HepG2 (cell line): ENCODE data around the gene GPT2. TPM values are rescaled to one million over a fixed set of nuclear protein-coding genes. Genes with fewer than 3 reads are reported as not detected.
A peak's percentile ranks its signal among the peaks of the same experiment; 100 is the strongest.

ENCODE experiments used
- ARNTL ChIP-seq: sonication (generic); formaldehyde crosslinking; IDR thresholded peaks from 2 replicates; pipeline ENCODE4 v1.4.0; 2020; ENCODE audit warnings: mild to moderate bottlenecking, missing genetic modification reagents
- CC2D1A ChIP-seq: sonication (generic); formaldehyde crosslinking; IDR thresholded peaks from 2 replicates; pipeline ENCODE4 v1.8.1; 2023; ENCODE audit warnings: mild to moderate bottlenecking, missing genetic modification reagents
- CCDC6 ChIP-seq: sonication (generic); formaldehyde crosslinking; IDR thresholded peaks from 2 replicates; pipeline ENCODE4 v1.8.1; 2022; ENCODE audit warnings: mild to moderate bottlenecking, missing genetic modification reagents, moderate library complexity
- CREB3 ChIP-seq: sonication (generic); formaldehyde crosslinking; IDR thresholded peaks from 2 replicates; pipeline ENCODE4 v1.5.0; 2020; ENCODE audit warnings: missing genetic modification reagents
- GATAD1 ChIP-seq: IDR thresholded peaks from 2 replicates; pipeline ENCODE4 v1.6.1; 2016; ENCODE audit warnings: missing genetic modification reagents, missing compliant biosample characterization
- HMGXB4 ChIP-seq, 2 experiments: sonication (generic) in 1 of 2; formaldehyde crosslinking in 1 of 2; IDR thresholded peaks; 2 replicates each; pipeline versions ENCODE4 v1.4.0 to v1.6.1; 2018 to 2020; ENCODE audit warnings: missing genetic modification reagents in 2 of 2, borderline replicate concordance in 1 of 2, low read depth in 1 of 2, mild to moderate bottlenecking in 1 of 2, missing biosample characterization in 1 of 2
- LCORL ChIP-seq, 2 experiments: fragments of 450-650 bp in 1 of 2; sonication (generic) in 1 of 2; formaldehyde crosslinking in 1 of 2; IDR thresholded peaks; 2 replicates each; pipeline versions ENCODE4 v1.5.0 to v1.6.1; 2017 to 2020; ENCODE audit warnings: antibody characterized with exemption in 1 of 2, missing genetic modification reagents in 1 of 2
- NFIC ChIP-seq: IDR thresholded peaks from 2 replicates; pipeline ENCODE4 v1.6.1; 2012; ENCODE audit warnings: mild to moderate bottlenecking, low read length, inconsistent platforms
- NR2F6 ChIP-seq, 2 experiments: IDR thresholded peaks; 2 replicates each; pipeline ENCODE4 v1.6.1; 2016; ENCODE audit warnings: antibody characterized with exemption in 1 of 2, mild to moderate bottlenecking in 1 of 2
- PAWR ChIP-seq: sonication (generic); formaldehyde crosslinking; IDR thresholded peaks from 2 replicates; pipeline ENCODE4 v1.4.0; 2020; ENCODE audit warnings: missing genetic modification reagents, mild to moderate bottlenecking, borderline replicate concordance
- PBX2 ChIP-seq: IDR thresholded peaks from 2 replicates; pipeline ENCODE4 v1.6.1; 2016; ENCODE audit warnings: control low read depth
- PHB2 ChIP-seq: fragments of 450-650 bp; IDR thresholded peaks from 2 replicates; pipeline ENCODE4 v1.6.1; 2018; ENCODE audit not compliant: partially characterized antibody
- PRDM4 ChIP-seq: sonication (generic); formaldehyde crosslinking; IDR thresholded peaks from 2 replicates; pipeline ENCODE4 v1.9.0; 2021; ENCODE audit warnings: missing genetic modification reagents, borderline replicate concordance
- SAP130 ChIP-seq: IDR thresholded peaks from 2 replicates; pipeline ENCODE4 v1.6.1; 2016; ENCODE audit warnings: low read depth
- SP5 ChIP-seq: IDR thresholded peaks from 2 replicates; pipeline ENCODE4 v1.6.1; 2016; ENCODE audit warnings: low read depth, borderline replicate concordance
- ZBTB26 ChIP-seq: IDR thresholded peaks from 2 replicates; pipeline ENCODE4 v1.6.1; 2016; ENCODE audit warnings: missing compliant biosample characterization, missing genetic modification reagents, borderline replicate concordance
- ZBTB38 ChIP-seq: sonication (generic); formaldehyde crosslinking; IDR thresholded peaks from 2 replicates; pipeline ENCODE4 v1.5.1; 2020; ENCODE audit warnings: mild to moderate bottlenecking, missing genetic modification reagents
- ZBTB7A ChIP-seq: sonication (generic); formaldehyde crosslinking; IDR thresholded peaks from 2 replicates; pipeline ENCODE4 v1.8.0; 2022; ENCODE audit warnings: mild to moderate bottlenecking, missing genetic modification reagents
- ZBTB7B ChIP-seq: sonication (generic); formaldehyde crosslinking; IDR thresholded peaks from 2 replicates; pipeline ENCODE4 v1.4.0; 2020; ENCODE audit warnings: missing genetic modification reagents
- ZNF138 ChIP-seq: sonication (generic); formaldehyde crosslinking; IDR thresholded peaks from 2 replicates; pipeline ENCODE4 v1.5.0; 2020; ENCODE audit warnings: mild to moderate bottlenecking, low read depth, missing genetic modification reagents
- ZNF256 ChIP-seq: sonication (generic); formaldehyde crosslinking; conservative IDR thresholded peaks from 2 replicates; pipeline ENCODE4 v1.4.0; 2020; ENCODE audit warnings: missing genetic modification reagents
- ZNF530 ChIP-seq: sonication (generic); formaldehyde crosslinking; IDR thresholded peaks from 2 replicates; pipeline ENCODE4 v1.5.0; 2020; ENCODE audit warnings: low read depth, mild to moderate bottlenecking, missing genetic modification reagents
- ZNF615 ChIP-seq: sonication (generic); formaldehyde crosslinking; IDR thresholded peaks from 2 replicates; pipeline ENCODE4 v1.5.0; 2020; ENCODE audit warnings: mild to moderate bottlenecking, missing genetic modification reagents, borderline replicate concordance
- ZNF747 ChIP-seq: sonication (generic); formaldehyde crosslinking; IDR thresholded peaks from 2 replicates; pipeline ENCODE4 v1.8.1; 2023; ENCODE audit warnings: missing genetic modification reagents, mild to moderate bottlenecking, borderline replicate concordance
- ZNF878 ChIP-seq: sonication (generic); formaldehyde crosslinking; IDR thresholded peaks from 2 replicates; pipeline ENCODE4 v1.8.1; 2023; ENCODE audit warnings: mild to moderate bottlenecking, missing genetic modification reagents, moderate library complexity
- polyA plus RNA-seq, 8 experiments: library from polyadenylated mRNA; depleted of rRNA in 3 of 8; stranded (reverse) in 7 of 8; unstranded in 1 of 8; fragments of >200 nt; fragmentation: Illumina TruSeq in 4 of 8; extraction: Trizol in 4 of 8; gene quantifications; 2 replicates each; pipeline versions ENCODE4 v1.2.1 to v1.2.3, GENCODE V29; 2011 to 2016; ENCODE audit warnings: low read depth in 4 of 8, missing spikeins in 1 of 8, mixed read lengths in 1 of 8; ENCODE audit not compliant: insufficient read depth in 1 of 8
- total RNA-seq, 5 experiments: library from RNA; depleted of rRNA; stranded (reverse); fragments of >200 nt; fragmentation: Illumina TruSeq; extraction: Trizol; gene quantifications; 2 replicates each; pipeline ENCODE4 v1.2.3, GENCODE V29; 2016; ENCODE audit warnings: low read depth in 1 of 5

The GPT2 gene
- total and polyA plus RNA-seq, 2 of the 13 experiments (the other 11 are each of a cell fraction or from before 2014, with no cell fraction given): 138 to 267 TPM

- TF ChIP-seq CREB3 (CRISPR knock-in tag) (no peak), CCDC6 (CRISPR knock-in tag) (no peak), ZNF256 (CRISPR knock-in tag) (no peak), ZNF615 (0 out of 2 replicates have a peak, but pooled peaks have one; percentile 13), ZNF747 (CRISPR knock-in tag) (no peak), LCORL (IDR thresholded peaks at IDR 0.05) (no peak), LCORL (CRISPR knock-in tag; IDR thresholded peaks at IDR 0.05) (0 out of 2 replicates have a peak, but pooled peaks have one; percentile 2), ZNF530 (CRISPR knock-in tag) (no peak), ZNF878 (CRISPR knock-in tag) (no peak), NFIC (0 out of 2 replicates have a peak, but pooled peaks have one; percentile 13), PAWR (CRISPR knock-in tag) (0 out of 2 replicates have a peak, but pooled peaks have one; percentile 16), PRDM4 (CRISPR knock-in tag) (no peak), ZBTB26 (CRISPR knock-in tag) (no peak), HMGXB4 (CRISPR knock-in tag; IDR thresholded peaks at IDR 0.05; ENCODE audit: borderline replicate concordance in 1 of 2, low read depth in 1 of 2) (no peak), ZNF138 (CRISPR knock-in tag) (no peak), PBX2 (no peak), ARNTL (CRISPR knock-in tag) (no peak), GATAD1 (CRISPR knock-in tag) (no peak), ZBTB7B (CRISPR knock-in tag) (no peak), NR2F6 (IDR thresholded peaks at IDR 0.05) (no peak), NR2F6 (CRISPR knock-in tag; IDR thresholded peaks at IDR 0.05) (no peak), ZBTB7A (no peak), PHB2 (no peak), SP5 (CRISPR knock-in tag) (no peak), CC2D1A (CRISPR knock-in tag) (no peak), ZBTB38 (CRISPR knock-in tag) (no peak), SAP130 (no peak)
Observed at GRCh38 chr16:46882940-46883307, 1.2 kb upstream of the GPT2 start (continued).
